Heart left ventricle (tissue), 13 donors: ENCODE data around the gene GMPPA.

Experiments
- CTCF ChIP-seq, 12 donors: fragments of 200-600 bp; sonication (generic) in 4 of 12; IDR thresholded peaks; one replicate each; pipeline versions ENCODE4 v1.5.0 to v1.8.0; 2018 to 2022; ENCODE audit warnings: antibody characterized with exemption in 12 of 12, mild to moderate bottlenecking in 5 of 12
- POLR2A ChIP-seq, 2 donors: fragments of 450-650 bp; IDR thresholded peaks; one replicate each; pipeline ENCODE4 v1.6.1; 2017; ENCODE audit warnings: antibody characterized with exemption in 2 of 2, mild to moderate bottlenecking in 2 of 2, moderate library complexity in 2 of 2
- donor health status: ischemic (EF 13 %, LVEDD 7.1; RV severe dilation, severe dysfunction).
- donor health status: DM: no; HTN: yes; CAD: no.
- donor health status: DM: no; HTN: no; CAD: no.
- donor health status: ischemic (EF 25% LVEDD 6.9; RV normal size, moderate dysfunction).
- donor health status: ischemic (EF 25% LVEDD 5.7; RV mildly dilated, moderate dysfunction).
- donor health status: ischemic (EF 35%, LVEDD 5.7; RV mildly dilated, moderate dysfunction).
- donor health status: nonischemic (EF 11% LVEDD 7.7; RV severe dilation, severe dysfunction).
- donor health status: DM: yes; HTN: yes; CAD: no.
- donor health status: PGD.
- donor health status: ischemic (EF 29% LVEDD 5.4; RV normal size, mild dysfunction).
- donor health status: nonischemic (EF 23%, LVEDD 6.1; RV moderate dilation, normal function).

- no peak for TF ChIP-seq CTCF (IDR thresholded peaks at IDR 0.05)
- TF ChIP-seq POLR2A (IDR thresholded peaks at IDR 0.05) = no peak
Observed at GRCh38 chr2:219499555-219499954, 864 bp downstream of the GMPPA start.
